Measurements from ENCODE around the gene GCK. TPM values are rescaled to one million over a fixed set of nuclear protein-coding genes. Genes with fewer than 3 reads are reported as not detected.

Gene GCK
- total RNA-seq, 1 donor from 2014 or later, result 0.37 TPM

DNA sequence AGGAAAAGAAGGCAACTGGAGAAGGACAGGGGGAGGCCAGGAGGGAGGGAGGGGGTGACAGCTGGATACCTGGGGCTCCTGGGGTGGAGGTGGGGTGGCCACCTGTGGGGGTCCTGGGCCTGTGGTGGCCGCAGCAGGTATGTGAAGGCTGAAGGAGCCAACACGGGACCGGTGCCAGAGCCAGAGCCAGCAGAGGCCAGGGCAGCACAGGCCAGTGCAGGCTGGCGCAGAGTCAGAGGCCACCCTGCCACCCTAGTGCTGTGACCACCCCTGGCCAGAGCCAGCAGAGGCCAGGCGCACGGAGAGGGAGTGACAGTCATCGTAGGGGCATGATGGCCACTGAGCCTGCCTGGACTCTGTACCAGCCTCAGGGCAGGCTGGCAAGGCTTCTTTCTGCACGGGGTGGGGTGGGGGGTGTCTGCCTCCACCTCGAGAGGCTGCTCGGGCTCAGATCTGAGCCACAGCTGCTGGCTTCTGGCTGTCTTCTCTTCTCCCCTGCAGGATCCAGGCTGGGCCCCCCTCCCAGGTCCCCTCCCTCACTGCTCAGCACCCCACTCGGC lies 40.4 kb upstream of the GCK start:
- DNase-seq (ENCODE audit: low spot score), result no peak
- Mint-ChIP-seq H3K36me3 (ENCODE audit: low read depth) (no peaks in the 10 kb centered on the region), H3K4me1 (ENCODE audit: low read depth) (no peaks in the 10 kb centered on the region), H3K27me3 (ENCODE audit: low read depth) (peaks cover 8% of the 10 kb centered on the region), H3K27ac (ENCODE audit: unreplicated experiment) (no peak overlapping the region), H3K4me3 (ENCODE audit: unreplicated experiment) (no peak overlapping the region), H3K9me3 (ENCODE audit: low read depth) (no peaks in the 10 kb centered on the region)
- TF ChIP-seq, protein P1, sequence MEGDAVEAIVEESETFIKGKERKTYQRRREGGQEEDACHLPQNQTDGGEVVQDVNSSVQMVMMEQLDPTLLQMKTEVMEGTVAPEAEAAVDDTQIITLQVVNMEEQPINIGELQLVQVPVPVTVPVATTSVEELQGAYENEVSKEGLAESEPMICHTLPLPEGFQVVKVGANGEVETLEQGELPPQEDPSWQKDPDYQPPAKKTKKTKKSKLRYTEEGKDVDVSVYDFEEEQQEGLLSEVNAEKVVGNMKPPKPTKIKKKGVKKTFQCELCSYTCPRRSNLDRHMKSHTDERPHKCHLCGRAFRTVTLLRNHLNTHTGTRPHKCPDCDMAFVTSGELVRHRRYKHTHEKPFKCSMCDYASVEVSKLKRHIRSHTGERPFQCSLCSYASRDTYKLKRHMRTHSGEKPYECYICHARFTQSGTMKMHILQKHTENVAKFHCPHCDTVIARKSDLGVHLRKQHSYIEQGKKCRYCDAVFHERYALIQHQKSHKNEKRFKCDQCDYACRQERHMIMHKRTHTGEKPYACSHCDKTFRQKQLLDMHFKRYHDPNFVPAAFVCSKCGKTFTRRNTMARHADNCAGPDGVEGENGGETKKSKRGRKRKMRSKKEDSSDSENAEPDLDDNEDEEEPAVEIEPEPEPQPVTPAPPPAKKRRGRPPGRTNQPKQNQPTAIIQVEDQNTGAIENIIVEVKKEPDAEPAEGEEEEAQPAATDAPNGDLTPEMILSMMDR (IDR thresholded peaks at IDR 0.05), result no peak

DNA sequence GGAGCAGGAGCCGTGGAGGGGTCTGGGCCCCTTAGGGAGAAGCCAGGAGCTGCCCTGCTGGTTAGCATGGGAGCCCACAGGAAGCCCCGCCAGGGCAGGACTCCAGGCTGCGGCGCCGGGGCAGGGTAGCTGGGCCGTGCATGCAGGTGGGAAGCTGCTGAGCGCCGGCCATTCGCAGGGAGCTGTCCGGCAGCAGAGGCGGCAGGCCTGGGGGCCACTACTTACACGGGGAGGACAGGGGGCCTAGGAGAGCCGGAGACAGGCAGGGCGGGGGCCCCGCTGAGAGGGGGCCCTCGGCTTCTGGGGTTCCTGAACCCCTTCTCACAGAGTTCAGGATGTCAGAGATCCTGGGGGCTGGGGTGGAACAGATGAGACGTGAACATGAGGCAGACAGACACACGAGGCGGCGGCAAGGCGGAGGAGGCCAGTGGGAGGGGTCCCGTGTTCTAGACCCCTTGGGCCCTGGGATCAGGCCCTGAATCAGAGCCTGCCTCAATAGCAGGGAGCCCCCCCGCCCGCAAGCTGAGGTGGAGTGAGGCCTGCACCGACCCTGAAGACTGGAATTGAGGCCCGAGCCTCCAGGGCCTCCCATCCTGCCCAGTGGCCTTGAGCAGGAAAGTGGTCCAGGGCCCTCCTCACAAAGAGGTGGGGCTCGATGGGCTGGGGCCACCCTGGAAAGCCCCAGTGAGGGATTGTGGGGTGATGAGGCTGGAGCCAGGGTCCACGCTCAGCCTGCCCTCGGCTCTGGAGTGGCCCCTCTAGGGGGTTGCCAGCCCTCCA lies 39.5 kb upstream of the GCK start:
- no peaks in the 10 kb centered on the region for H3K36me3 Mint-ChIP-seq (ENCODE audit: low read depth)
- DNase-seq (ENCODE audit: low spot score), result no peak
- H3K27ac Mint-ChIP-seq (ENCODE audit: unreplicated experiment), result no peak overlapping the region
- no peaks in the 10 kb centered on the region for H3K4me1 Mint-ChIP-seq (ENCODE audit: low read depth)
- TF ChIP-seq, protein P1 (IDR thresholded peaks at IDR 0.05), result no peak
- H3K4me3 Mint-ChIP-seq (ENCODE audit: unreplicated experiment), result no peak overlapping the region
- peaks cover 8% of the 10 kb centered on the region for H3K27me3 Mint-ChIP-seq (ENCODE audit: low read depth)
- no peaks in the 10 kb centered on the region for H3K9me3 Mint-ChIP-seq (ENCODE audit: low read depth)

DNA sequence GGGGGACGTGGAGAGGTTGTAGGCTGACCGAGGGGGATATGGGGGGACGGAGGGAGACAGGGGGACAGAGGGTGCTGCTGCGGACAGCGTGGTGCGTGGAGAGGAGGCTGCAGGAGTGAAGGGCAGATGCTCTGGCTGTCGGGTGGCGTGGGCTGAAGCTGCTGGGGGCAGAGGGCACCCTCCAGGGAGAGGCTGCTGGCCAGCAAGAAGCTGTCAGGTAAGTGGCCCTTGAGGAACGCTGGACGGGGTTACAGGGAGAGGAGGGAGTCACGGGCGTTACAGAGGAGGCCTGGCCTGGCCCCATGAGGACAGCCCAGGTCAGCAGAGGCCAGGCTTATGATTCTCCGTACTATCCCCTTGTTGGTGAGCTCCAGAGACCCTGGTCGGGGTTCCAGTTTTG lies 38.7 kb upstream of the GCK start:
- no peaks in the 10 kb centered on the region for H3K4me1 Mint-ChIP-seq (ENCODE audit: low read depth)
- TF ChIP-seq, protein P1 (IDR thresholded peaks at IDR 0.05), result no peak

DNA sequence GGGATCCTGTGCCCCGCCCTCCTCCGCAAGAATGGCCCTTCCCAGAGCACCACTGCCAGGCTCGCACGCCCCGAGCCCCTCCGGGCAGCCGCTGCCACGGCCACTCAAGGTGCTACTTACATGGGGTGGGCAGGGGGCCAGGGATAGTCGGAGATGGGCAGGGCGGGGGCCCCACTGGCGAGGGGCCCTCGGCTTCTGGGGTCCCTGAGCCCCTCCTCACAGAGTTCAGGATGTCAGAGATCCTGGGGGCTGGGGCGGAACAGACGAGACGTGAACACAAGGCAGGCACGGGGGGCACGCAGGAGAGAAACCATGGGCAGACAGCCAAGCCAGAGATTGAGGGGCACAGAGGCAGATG lies 37.1 kb upstream of the GCK start:
- H3K4me3 Mint-ChIP-seq (ENCODE audit: unreplicated experiment), result no peak overlapping the region
- no peak overlapping the region for H3K27ac Mint-ChIP-seq (ENCODE audit: unreplicated experiment)
- TF ChIP-seq, protein P1 (IDR thresholded peaks at IDR 0.05), result no peak
- no peaks in the 10 kb centered on the region for H3K36me3 Mint-ChIP-seq (ENCODE audit: low read depth)
- no peaks in the 10 kb centered on the region for H3K4me1 Mint-ChIP-seq (ENCODE audit: low read depth)
- H3K27me3 Mint-ChIP-seq (ENCODE audit: low read depth), result peaks cover 12% of the 10 kb centered on the region
- H3K9me3 Mint-ChIP-seq (ENCODE audit: low read depth), result no peaks in the 10 kb centered on the region
- peak; percentile 73 for DNase-seq (ENCODE audit: low spot score)

More for the DNA sequence above, 38.7 kb upstream of the GCK start:
- Mint-ChIP-seq H3K36me3 (ENCODE audit: low read depth) (no peaks in the 10 kb centered on the region), H3K27me3 (ENCODE audit: low read depth) (peaks cover 8% of the 10 kb centered on the region), H3K27ac (ENCODE audit: unreplicated experiment) (no peak overlapping the region), H3K4me3 (ENCODE audit: unreplicated experiment) (no peak overlapping the region), H3K9me3 (ENCODE audit: low read depth) (no peaks in the 10 kb centered on the region)
- DNase-seq (ENCODE audit: low spot score), result no peak

DNA sequence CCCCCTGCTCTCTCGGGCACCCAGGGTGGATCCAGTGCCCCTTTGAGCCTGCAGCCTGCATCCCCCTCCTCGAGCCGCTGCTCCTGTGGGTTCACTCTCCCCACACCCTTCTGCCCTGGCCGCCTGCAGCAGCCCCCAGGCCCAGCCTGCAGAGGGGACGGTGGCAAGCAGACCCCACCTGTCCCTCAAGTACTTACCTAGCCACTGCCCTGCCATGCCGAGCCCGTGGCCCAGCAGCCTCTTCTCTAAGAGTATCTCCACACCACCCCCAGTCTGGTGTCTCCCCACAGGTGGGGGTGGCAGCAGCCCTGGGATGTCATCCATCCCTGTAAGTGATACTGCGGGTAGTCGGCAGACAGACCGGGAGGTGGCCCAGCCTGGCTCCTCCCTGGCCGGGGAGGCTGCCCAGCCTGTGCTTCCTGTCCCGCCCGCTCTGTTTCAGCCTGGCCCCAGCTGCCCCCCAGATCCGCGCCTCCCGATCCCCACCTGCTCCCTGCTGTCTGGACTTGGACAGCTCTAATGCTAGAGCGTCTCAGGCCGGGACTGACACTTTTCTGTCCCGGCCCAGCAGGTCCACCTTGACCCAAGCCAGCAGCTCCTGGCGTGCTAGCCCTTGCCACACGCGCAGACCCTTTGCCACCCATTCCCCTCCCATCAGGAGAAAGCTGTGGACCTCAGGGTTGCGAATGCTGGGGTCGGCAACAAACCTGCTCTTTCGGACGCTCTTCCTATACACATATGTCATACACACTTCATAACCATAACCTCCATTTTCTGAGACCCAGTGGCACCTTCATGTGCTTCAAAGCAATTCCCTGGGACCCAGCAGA lies 36.5 kb upstream of the GCK start:
- peak; percentile 70 for DNase-seq (ENCODE audit: low spot score)
- Mint-ChIP-seq H3K36me3 (ENCODE audit: low read depth) (no peaks in the 10 kb centered on the region), H3K4me1 (ENCODE audit: low read depth) (no peaks in the 10 kb centered on the region), H3K27me3 (ENCODE audit: low read depth) (peaks cover 12% of the 10 kb centered on the region), H3K4me3 (ENCODE audit: unreplicated experiment) (no peak overlapping the region), H3K27ac (ENCODE audit: unreplicated experiment) (no peak overlapping the region), H3K9me3 (ENCODE audit: low read depth) (no peaks in the 10 kb centered on the region)
- TF ChIP-seq, protein P1 (IDR thresholded peaks at IDR 0.05), result no peak
